HG02763 (cell line): ENCODE measurements around the gene FAM200B.

Experiments
- ATAC-seq: cut with Tn5 transposase; IDR thresholded peaks from one replicate; pipeline ENCODE4 v1.9.1; 2021; ENCODE audit warnings: mild to moderate bottlenecking, moderate library complexity; ENCODE audit not compliant: unreplicated experiment

The FAM200B gene

GRCh38 chr4:15668566-15669435, 12.8 kb upstream of the FAM200B start:
- no peak for ATAC-seq

DNA sequence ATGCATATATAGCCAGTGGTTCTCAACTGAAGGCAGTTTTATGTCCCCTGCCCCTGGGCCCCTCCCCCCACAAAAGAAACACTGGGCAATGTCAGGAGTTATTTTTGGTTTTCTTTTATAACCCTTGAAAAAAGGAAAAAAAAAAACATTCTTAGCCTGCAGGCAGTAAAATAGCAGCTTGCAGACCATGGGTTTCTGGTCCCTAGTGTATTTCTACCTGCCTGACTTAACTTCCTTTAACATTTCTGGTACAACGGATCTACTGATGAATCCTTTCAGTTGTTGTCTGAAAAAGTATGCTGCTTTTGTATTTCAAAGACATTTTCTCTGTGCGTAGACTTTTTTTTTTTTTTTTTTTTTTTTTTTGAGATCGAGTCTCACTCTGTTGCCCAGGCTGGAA, 11.1 kb upstream of the FAM200B start:
- ATAC-seq: no peak

DNA sequence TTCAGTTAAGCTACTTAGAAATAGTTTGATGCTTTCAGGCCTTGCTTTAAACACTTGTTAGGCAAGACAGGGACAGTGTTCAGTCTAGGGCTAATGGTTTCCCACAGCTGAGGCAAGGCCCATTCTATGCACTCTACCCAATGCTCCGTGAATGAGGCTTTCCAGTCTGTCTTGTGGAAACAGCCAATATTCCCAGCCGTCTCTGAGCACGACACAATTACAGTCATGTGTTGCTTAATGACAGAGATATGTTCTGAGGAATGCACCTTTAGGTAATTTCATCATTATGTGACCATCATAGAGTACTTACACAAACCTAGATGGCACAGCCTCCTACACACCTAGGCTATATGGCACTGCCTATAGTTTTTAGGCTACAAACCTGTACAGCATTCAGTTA, 9.5 kb upstream of the FAM200B start:
- ATAC-seq: no peak

DNA sequence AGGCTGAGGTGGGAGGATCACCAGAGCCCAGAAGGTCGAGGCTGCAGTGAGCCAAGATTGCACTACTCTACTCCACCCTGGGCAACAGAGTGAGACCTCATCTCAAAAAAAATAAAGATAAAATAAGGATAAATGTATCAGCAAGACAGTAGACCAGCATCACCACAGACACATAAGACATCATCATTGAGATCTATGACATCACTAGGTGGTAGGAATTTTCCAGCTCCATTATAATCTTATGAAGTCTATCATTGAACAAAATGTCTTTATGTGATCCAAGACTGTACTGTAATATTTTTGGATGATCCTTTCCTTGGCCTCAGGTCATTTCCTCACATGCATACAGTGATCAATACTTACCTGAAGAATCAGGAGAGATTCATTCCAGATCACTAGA, 8.3 kb upstream of the FAM200B start:
- ATAC-seq: no peak

GRCh38 chr4:15674046-15674445, 7.6 kb upstream of the FAM200B start:
- no peak for ATAC-seq

GRCh38 chr4:15674926-15675325, 6.7 kb upstream of the FAM200B start:
- ATAC-seq: no peak

- no peak for ATAC-seq
Observed at GRCh38 chr4:15675356-15675755, 6.3 kb upstream of the FAM200B start.

- no peak for ATAC-seq
Observed at GRCh38 chr4:15676039-15676438, 5.6 kb upstream of the FAM200B start.

GRCh38 chr4:15676899-15677298, 4.7 kb upstream of the FAM200B start:
- no peak for ATAC-seq

DNA sequence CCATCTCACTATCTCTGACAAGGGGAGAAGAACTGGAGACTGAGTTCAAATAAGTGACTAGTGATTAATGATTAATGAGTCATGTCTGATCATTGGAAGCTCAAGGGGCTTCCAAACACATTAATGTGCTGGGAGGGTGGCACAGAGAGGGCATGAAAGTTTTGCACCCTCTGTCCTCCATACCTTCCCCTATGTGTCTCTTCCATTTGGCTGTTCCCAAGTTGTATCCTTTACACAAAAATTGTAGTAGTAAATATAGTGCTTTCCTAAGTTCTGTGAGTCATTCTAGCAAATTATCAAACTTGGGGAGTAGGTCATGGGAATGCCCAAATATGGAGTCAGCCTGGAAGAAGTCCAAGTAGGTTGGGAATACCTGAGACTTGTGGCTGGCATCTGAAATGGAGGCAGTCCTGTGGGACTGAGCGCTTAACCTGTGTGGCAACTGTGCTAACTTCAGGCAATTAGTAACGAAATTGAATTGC, 4.1 kb upstream of the FAM200B start:
- no peak for ATAC-seq

DNA sequence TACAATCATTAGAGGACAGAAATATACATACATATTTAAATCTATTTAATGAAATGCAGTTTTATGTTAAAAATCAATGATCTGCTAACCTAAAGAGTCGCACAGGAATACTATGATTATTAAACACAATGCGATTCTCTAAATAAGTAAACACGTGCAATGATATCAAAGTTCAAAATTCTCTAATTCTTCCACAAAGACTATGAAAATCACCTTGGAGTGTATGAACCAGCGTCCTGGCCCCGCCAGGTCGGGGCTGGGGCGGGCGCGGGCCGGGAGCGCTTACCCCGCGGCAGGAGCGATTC, 608 bp upstream of the FAM200B start:
- no peak for ATAC-seq

GRCh38 chr4:15682242-15683142, 865 bp downstream of the FAM200B start:
- ATAC-seq: no peak

- no peak for ATAC-seq
Observed at GRCh38 chr4:15683143-15683495, 1.5 kb downstream of the FAM200B start.

DNA sequence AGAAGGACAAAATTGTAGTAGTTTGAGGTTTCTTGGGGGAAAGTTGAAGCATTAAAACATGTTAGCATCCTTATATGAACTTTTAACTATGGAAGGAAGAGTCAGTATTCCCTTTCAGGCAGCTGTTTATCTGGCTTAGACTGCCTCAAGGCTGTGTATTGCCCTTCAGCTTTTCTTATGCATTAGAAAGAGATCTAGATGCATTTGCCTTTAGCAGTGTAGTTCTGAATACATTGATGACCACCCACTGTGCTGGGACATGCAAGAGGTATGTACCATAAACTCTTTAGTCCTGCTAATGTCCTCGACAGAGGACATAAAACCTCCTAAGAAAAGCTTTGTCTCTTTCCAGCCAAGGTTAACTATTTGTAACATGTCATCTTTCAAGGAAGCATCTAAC, 2.9 kb downstream of the FAM200B start:
- no peak for ATAC-seq

DNA sequence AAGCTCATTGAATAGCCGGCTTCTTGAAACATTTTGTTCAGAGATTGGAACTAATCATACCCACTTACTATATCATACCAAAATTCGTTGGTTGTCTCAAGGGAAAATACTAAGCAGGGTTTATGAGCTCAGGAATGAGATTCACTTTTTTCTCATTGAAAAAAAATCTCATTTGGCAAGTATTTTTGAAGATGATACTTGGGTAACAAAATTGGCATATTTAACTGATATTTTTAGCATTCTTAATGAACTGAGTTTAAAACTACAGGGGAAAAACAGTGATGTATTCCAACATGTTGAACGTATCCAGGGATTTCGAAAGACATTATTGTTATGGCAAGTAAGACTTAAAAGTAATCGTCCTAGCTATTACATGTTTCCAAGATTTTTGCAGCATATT, 6.4 kb downstream of the FAM200B start:
- no peak for ATAC-seq

DNA sequence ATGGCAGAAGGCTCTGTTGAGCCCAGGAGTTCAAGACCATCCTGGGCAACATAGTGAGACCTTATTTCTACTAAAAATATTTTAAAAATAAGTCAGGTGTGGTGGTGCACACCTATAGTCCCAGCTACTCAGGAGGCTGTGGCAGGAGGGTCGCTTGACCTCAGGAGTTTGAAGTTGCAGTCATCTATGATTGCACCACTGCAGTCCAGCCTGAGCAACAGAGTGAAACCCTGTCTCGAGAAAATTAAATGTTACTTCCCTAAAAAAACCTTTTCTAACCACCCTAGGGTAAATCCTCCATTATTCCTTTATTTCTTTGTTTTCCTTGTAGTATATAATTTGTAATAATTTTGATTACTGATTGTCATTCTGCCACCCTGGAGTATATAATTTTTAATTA, 7.9 kb downstream of the FAM200B start:
- ATAC-seq: no peak

DNA sequence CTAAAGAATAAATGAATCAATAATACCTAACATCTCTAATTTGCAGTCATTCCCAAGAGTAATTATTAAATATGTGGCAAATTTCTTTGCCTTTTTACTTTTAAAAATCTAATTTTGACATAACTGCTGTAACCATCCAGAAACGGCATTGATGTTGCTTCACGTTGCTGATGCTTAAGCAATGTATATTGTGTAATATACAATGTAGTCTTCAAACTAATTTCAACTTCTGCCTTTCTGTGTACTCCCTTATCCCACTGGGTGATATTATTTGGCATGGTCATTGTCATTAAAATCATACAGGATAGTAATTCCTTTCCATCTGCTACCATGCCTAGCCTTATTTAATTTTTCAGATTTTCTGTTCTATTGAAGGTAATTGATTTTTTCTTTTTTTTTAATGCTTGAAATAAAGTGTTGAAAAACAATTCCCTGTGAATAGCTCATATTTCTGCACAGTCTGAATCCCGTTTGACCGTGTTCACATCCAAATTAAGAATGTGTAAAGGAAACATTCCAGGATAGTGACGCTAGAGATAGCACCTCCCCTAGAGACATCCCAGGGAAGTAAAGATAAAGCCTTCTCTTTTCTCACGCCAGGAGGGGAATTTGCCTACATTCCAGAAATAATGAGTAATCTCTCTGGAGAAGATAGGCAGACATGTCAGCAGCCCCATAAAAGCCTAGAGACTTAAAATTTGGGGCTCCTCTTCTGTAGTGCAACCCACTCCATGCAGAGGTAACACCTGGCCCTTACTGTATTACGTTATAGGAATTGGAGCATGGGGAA, 8.6 kb downstream of the FAM200B start:
- ATAC-seq: no peak

DNA sequence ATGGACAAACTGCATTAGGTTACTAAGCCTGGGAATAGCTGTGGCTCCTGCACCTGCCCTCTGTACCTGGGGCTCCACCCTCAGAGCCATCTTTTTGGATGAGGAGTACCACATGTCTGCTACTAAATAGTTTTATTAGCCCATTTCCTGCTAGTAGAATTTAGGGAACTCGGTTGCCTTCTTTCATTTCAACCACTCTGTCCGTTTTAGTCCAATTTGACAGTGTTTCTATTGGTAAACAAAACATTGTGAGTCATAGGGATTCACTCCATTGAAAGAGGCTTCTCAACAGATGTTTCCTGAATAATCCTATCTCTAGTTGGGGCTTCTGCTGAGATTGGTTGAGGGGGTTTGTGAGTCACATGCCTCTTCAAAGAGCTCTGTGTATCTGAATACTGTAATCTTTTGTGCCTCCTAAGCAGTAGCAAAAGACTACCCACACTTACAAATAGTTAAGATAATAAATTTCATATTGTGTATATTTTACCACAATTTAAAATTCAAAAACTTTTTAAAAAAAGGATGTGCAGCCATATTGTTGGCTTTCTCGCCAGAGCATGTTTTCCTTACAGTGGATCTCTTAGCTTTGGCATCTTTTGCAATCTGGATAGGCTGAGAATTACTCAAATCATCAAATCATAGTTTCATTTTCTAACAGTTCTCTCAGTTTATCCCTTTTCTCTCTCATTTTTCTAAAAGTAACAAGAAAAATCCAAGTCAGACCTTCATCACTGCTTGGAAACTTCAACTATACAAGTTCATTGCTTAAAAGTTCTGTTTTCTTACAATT, 9.9 kb downstream of the FAM200B start:
- ATAC-seq: no peak

DNA sequence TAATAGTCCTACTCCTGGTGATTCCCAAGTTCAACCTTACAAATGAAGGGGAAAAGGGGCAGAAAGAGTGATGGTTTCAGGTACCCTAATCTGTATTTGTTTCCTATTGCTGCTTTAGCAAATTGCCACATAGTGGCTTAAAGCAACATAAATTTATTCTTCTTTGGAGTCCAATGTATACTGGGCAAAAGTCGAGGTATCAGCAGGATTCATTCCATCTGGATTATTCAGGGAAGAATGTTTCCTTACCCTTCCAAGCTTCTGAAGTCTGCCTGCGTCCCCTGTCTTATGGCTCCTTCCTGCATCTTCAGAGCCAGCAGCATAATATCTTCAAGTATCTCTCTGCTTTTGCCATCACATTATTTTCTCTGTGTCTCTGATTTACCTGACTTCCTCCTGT, 11.0 kb downstream of the FAM200B start:
- ATAC-seq: no peak

- ATAC-seq: no peak
Observed at GRCh38 chr4:15694431-15694830, 12.8 kb downstream of the FAM200B start.
